GM23338 (cell line): Measurements from ENCODE around the gene ARHGEF19.

ENCODE experiments used
- CREB1 ChIP-seq: fragments of 250-450 bp; sonication (Bioruptor Pico); IDR thresholded peaks from 2 replicates; pipeline ENCODE4 v1.5.0; 2020; ENCODE audit warnings: low read depth, mild to moderate bottlenecking, moderate library complexity
- EZH2 ChIP-seq: fragments of 200-600 bp; sonication (generic); IDR thresholded peaks from one replicate; pipeline ENCODE4 v1.8.0; 2017; ENCODE audit warnings: antibody characterized with exemption, mild to moderate bottlenecking, low read depth; ENCODE audit not compliant: unreplicated experiment
- EZH2phosphoT487 ChIP-seq: fragments of 200-600 bp; sonication (generic); IDR thresholded peaks from one replicate; pipeline ENCODE4 v1.8.1; 2018; ENCODE audit warnings: antibody characterized with exemption; ENCODE audit not compliant: unreplicated experiment
- JUNB ChIP-seq: IDR thresholded peaks from one replicate; pipeline ENCODE4 v1.6.1; 2016; ENCODE audit warnings: antibody characterized with exemption; ENCODE audit not compliant: unreplicated experiment
- NANOG ChIP-seq: IDR thresholded peaks from 2 replicates; pipeline ENCODE4 v1.6.1; 2016; ENCODE audit warnings: antibody characterized with exemption, borderline replicate concordance
- POLR2AphosphoS5 ChIP-seq: IDR thresholded peaks from 2 replicates; pipeline ENCODE4 v1.6.1; 2016; ENCODE audit warnings: antibody characterized with exemption, low read depth
- STAT1 ChIP-seq: IDR thresholded peaks from one replicate; pipeline ENCODE4 v1.6.1; 2016; ENCODE audit warnings: antibody characterized with exemption; ENCODE audit not compliant: unreplicated experiment
- ZNF331 ChIP-seq: fragments of 250-450 bp; sonication (Bioruptor Pico); IDR thresholded peaks from 2 replicates; pipeline ENCODE4 v1.5.0; 2020; ENCODE audit warnings: low read depth, mild to moderate bottlenecking, moderate library complexity
- TF ChIP-seq, protein P1 (sequence below), 2 experiments: fragments of 200-600 bp in 1 of 2; sonication (generic) in 1 of 2; conservative IDR thresholded peaks; 2 replicates each; pipeline versions ENCODE4 v1.5.1 to v1.6.1; 2016 to 2017; ENCODE audit warnings: antibody characterized with exemption in 2 of 2, low read depth in 2 of 2, mild to moderate bottlenecking in 2 of 2, moderate library complexity in 1 of 2
- TF ChIP-seq, protein P2 (sequence below): IDR thresholded peaks from one replicate; pipeline ENCODE4 v1.6.1; 2018; ENCODE audit warnings: antibody characterized with exemption; ENCODE audit not compliant: unreplicated experiment
- TF ChIP-seq, protein P3 (sequence below): fragments of 250-450 bp; sonication (Bioruptor Pico); IDR thresholded peaks from 2 replicates; pipeline ENCODE4 v1.5.0; 2020; ENCODE audit warnings: mild to moderate bottlenecking, moderate library complexity
- TF ChIP-seq, protein P4 (sequence below): IDR thresholded peaks from 2 replicates; pipeline ENCODE4 v1.6.1; 2016; ENCODE audit warnings: antibody characterized with exemption

DNA sequence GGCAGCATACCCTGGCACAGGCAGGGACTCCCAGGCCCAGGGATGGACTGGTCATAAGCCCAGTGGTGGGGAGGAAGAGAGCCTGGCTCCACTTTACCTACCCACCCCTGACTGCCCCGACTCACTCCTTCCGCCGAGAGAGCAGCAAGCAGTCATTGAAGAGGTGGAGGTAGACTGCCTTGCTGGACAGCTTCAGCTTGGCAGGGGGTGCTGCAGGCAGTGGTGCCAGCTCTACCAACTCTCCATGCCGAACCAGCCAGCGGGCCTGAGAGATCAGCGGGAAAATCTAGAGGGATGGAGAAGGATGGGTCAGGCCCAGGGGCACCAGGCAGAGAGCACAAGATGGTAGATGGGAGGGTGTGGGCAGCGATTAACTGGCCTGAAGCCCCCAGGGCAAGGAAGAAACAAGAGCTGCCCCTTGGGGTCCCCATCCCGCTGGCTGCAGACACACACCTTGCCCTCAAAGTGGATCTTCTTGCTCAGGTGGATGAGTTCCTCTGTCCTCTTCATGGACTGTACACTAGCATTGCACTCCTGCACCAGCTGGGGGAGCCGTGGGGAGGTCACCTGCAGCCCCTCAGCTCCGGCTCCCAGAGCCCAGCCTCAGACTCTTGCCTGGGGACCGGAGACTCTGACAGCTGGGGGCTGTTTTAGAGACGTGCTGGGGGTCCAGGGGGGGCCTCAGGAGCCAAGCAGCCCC, 7.7 kb downstream of the ARHGEF19 start:
- TF ChIP-seq, protein P1, sequence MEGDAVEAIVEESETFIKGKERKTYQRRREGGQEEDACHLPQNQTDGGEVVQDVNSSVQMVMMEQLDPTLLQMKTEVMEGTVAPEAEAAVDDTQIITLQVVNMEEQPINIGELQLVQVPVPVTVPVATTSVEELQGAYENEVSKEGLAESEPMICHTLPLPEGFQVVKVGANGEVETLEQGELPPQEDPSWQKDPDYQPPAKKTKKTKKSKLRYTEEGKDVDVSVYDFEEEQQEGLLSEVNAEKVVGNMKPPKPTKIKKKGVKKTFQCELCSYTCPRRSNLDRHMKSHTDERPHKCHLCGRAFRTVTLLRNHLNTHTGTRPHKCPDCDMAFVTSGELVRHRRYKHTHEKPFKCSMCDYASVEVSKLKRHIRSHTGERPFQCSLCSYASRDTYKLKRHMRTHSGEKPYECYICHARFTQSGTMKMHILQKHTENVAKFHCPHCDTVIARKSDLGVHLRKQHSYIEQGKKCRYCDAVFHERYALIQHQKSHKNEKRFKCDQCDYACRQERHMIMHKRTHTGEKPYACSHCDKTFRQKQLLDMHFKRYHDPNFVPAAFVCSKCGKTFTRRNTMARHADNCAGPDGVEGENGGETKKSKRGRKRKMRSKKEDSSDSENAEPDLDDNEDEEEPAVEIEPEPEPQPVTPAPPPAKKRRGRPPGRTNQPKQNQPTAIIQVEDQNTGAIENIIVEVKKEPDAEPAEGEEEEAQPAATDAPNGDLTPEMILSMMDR (conservative IDR thresholded peaks at IDR 0.05; ENCODE audit: low read depth in 2 of 2) = peak; percentile 55 to 79
- no peak for TF ChIP-seq POLR2AphosphoS5
- TF ChIP-seq CREB1 (CRISPR knock-in tag) = no peak
- TF ChIP-seq EZH2 = no peak
- no peak for TF ChIP-seq EZH2phosphoT487
- TF ChIP-seq, protein P2, sequence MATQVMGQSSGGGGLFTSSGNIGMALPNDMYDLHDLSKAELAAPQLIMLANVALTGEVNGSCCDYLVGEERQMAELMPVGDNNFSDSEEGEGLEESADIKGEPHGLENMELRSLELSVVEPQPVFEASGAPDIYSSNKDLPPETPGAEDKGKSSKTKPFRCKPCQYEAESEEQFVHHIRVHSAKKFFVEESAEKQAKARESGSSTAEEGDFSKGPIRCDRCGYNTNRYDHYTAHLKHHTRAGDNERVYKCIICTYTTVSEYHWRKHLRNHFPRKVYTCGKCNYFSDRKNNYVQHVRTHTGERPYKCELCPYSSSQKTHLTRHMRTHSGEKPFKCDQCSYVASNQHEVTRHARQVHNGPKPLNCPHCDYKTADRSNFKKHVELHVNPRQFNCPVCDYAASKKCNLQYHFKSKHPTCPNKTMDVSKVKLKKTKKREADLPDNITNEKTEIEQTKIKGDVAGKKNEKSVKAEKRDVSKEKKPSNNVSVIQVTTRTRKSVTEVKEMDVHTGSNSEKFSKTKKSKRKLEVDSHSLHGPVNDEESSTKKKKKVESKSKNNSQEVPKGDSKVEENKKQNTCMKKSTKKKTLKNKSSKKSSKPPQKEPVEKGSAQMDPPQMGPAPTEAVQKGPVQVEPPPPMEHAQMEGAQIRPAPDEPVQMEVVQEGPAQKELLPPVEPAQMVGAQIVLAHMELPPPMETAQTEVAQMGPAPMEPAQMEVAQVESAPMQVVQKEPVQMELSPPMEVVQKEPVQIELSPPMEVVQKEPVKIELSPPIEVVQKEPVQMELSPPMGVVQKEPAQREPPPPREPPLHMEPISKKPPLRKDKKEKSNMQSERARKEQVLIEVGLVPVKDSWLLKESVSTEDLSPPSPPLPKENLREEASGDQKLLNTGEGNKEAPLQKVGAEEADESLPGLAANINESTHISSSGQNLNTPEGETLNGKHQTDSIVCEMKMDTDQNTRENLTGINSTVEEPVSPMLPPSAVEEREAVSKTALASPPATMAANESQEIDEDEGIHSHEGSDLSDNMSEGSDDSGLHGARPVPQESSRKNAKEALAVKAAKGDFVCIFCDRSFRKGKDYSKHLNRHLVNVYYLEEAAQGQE = no peak
- TF ChIP-seq JUNB = no peak
- TF ChIP-seq, protein P3, sequence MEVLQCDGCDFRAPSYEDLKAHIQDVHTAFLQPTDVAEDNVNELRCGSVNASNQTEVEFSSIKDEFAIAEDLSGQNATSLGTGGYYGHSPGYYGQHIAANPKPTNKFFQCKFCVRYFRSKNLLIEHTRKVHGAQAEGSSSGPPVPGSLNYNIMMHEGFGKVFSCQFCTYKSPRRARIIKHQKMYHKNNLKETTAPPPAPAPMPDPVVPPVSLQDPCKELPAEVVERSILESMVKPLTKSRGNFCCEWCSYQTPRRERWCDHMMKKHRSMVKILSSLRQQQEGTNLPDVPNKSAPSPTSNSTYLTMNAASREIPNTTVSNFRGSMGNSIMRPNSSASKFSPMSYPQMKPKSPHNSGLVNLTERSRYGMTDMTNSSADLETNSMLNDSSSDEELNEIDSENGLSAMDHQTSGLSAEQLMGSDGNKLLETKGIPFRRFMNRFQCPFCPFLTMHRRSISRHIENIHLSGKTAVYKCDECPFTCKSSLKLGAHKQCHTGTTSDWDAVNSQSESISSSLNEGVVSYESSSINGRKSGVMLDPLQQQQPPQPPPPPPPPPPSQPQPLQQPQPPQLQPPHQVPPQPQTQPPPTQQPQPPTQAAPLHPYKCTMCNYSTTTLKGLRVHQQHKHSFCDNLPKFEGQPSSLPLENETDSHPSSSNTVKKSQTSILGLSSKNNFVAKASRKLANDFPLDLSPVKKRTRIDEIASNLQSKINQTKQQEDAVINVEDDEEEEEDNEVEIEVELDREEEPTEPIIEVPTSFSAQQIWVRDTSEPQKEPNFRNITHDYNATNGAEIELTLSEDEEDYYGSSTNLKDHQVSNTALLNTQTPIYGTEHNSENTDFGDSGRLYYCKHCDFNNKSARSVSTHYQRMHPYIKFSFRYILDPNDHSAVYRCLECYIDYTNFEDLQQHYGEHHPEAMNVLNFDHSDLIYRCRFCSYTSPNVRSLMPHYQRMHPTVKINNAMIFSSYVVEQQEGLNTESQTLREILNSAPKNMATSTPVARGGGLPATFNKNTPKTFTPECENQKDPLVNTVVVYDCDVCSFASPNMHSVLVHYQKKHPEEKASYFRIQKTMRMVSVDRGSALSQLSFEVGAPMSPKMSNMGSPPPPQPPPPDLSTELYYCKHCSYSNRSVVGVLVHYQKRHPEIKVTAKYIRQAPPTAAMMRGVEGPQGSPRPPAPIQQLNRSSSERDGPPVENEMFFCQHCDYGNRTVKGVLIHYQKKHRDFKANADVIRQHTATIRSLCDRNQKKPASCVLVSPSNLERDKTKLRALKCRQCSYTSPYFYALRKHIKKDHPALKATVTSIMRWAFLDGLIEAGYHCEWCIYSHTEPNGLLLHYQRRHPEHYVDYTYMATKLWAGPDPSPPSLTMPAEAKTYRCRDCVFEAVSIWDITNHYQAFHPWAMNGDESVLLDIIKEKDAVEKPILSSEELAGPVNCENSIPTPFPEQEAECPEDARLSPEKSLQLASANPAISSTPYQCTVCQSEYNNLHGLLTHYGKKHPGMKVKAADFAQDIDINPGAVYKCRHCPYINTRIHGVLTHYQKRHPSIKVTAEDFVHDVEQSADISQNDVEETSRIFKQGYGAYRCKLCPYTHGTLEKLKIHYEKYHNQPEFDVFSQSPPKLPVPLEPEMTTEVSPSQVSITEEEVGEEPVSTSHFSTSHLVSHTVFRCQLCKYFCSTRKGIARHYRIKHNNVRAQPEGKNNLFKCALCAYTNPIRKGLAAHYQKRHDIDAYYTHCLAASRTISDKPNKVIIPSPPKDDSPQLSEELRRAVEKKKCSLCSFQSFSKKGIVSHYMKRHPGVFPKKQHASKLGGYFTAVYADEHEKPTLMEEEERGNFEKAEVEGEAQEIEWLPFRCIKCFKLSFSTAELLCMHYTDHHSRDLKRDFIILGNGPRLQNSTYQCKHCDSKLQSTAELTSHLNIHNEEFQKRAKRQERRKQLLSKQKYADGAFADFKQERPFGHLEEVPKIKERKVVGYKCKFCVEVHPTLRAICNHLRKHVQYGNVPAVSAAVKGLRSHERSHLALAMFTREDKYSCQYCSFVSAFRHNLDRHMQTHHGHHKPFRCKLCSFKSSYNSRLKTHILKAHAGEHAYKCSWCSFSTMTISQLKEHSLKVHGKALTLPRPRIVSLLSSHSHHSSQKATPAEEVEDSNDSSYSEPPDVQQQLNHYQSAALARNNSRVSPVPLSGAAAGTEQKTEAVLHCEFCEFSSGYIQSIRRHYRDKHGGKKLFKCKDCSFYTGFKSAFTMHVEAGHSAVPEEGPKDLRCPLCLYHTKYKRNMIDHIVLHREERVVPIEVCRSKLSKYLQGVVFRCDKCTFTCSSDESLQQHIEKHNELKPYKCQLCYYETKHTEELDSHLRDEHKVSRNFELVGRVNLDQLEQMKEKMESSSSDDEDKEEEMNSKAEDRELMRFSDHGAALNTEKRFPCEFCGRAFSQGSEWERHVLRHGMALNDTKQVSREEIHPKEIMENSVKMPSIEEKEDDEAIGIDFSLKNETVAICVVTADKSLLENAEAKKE = no peak
- TF ChIP-seq STAT1 = no peak
- TF ChIP-seq, protein P4, sequence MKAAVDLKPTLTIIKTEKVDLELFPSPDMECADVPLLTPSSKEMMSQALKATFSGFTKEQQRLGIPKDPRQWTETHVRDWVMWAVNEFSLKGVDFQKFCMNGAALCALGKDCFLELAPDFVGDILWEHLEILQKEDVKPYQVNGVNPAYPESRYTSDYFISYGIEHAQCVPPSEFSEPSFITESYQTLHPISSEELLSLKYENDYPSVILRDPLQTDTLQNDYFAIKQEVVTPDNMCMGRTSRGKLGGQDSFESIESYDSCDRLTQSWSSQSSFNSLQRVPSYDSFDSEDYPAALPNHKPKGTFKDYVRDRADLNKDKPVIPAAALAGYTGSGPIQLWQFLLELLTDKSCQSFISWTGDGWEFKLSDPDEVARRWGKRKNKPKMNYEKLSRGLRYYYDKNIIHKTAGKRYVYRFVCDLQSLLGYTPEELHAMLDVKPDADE = no peak
- no peak for TF ChIP-seq NANOG
- no peak for TF ChIP-seq ZNF331 (CRISPR knock-in tag)
